Measurements from ENCODE around the gene SYT17. TPM values are rescaled to one million over a fixed set of nuclear protein-coding genes. Genes with fewer than 3 reads are reported as not detected.

SYT17 gene
- total and polyA plus RNA-seq, 4 donors, result 3.4 to 13.1 (median 8.6) TPM

DNA sequence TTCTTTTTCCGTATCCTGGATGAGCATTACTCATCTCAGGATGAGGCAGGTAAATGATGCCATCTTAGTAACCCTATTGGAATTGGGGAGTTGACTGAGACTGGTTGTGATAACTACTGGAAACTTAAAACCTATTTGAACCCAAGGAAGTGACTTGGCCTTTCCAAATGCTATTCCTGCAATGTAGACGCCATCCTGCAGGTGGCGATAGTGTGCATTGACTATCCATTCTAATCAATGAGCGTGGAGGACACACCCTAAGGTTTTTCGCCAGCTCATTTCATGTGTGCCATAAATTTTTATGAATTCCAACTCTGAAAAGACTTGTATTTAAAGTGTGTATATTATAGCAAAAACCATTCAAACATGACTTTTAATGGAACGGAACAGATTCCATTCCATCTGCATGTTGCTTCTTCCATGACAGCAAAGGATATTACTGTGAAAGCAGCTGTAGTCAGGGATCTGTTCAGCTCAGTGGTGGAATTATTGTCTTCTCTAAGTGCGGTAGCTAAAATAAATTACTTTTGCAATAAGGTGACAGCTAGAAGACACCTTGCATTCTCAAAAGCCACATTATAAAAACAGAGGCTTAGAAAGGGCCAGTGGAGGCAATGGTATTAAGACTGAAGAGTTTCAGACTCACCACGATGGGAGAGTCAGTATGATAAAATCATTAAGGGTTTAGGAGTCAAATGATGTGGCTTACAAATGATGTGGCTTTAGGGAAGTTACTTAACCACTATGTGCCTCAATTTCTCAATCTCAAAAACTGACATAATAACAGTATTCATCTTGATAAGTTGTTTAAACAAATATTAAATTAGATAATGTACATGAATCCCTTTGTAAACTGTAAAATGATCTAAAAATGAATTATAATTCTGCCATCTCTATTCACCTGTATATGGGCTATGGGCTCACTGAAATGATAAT is 55.5 kb downstream of the SYT17 start:
- 61 to 68% methylated on average over 8 of the region's 8 CpGs for WGBS, 2 donors
- H3K4me1 ChIP-seq (ENCODE audit: control insufficient read depth in 5 of 5, insufficient read depth in 5 of 5, low read length in 5 of 5), result no peaks in the 10 kb centered on the region
- H3K27ac ChIP-seq (ENCODE audit: low read depth in 1 of 2, low read length in 1 of 2), result no peak overlapping the region
- no peak overlapping the region for H3K4me3 ChIP-seq
- ATAC-seq (ENCODE audit: insufficient read depth, low FRiP score), result no peak
- TF ChIP-seq, protein P1, sequence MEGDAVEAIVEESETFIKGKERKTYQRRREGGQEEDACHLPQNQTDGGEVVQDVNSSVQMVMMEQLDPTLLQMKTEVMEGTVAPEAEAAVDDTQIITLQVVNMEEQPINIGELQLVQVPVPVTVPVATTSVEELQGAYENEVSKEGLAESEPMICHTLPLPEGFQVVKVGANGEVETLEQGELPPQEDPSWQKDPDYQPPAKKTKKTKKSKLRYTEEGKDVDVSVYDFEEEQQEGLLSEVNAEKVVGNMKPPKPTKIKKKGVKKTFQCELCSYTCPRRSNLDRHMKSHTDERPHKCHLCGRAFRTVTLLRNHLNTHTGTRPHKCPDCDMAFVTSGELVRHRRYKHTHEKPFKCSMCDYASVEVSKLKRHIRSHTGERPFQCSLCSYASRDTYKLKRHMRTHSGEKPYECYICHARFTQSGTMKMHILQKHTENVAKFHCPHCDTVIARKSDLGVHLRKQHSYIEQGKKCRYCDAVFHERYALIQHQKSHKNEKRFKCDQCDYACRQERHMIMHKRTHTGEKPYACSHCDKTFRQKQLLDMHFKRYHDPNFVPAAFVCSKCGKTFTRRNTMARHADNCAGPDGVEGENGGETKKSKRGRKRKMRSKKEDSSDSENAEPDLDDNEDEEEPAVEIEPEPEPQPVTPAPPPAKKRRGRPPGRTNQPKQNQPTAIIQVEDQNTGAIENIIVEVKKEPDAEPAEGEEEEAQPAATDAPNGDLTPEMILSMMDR (IDR thresholded peaks at IDR 0.05; ENCODE audit: control extremely low read depth, extremely low read depth), result no peak
- no peaks in the 10 kb centered on the region for H3K27me3 ChIP-seq (ENCODE audit: control insufficient read depth in 3 of 3, insufficient read depth in 3 of 3, low read length in 2 of 3)
- H3K36me3 ChIP-seq (ENCODE audit: control insufficient read depth in 4 of 4, insufficient read depth in 4 of 4, low read length in 4 of 4), result peaks cover 0 to 17% (median 12%) of the 10 kb centered on the region in 4 donors
- DNase-seq, result no peak
- H3K9me3 ChIP-seq (ENCODE audit: control insufficient read depth in 4 of 4, insufficient read depth in 3 of 4, low read length in 3 of 4), result peaks cover 0 to 9% (median 3%) of the 10 kb centered on the region in 4 donors
- no peak overlapping the region for H3K9ac ChIP-seq (ENCODE audit: insufficient read depth in 1 of 2, low read length in 2 of 2)

DNA sequence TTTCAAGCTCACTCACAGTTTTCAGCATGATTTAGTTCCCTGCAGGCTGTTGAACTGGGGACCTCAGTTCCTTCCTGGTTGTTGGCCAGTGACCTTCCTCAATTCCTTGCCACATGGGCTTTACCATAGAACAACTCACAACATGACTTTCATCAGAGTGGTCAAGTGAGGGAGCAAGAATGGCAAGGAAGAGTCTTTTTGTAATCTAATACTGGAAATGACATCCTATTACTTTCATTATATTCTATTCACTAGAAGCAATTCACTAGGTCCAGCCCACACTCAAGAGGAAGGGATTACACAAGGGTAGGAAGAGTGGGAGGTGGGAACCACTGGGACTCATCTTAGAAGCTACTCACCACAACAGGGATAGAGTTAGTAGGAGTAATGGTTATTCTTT is 57.6 kb downstream of the SYT17 start:
- TF ChIP-seq, protein P1 (IDR thresholded peaks at IDR 0.05; ENCODE audit: control extremely low read depth, extremely low read depth), result no peak
- DNase-seq, result no peak
- Histone ChIP-seq H3K4me1 (ENCODE audit: control insufficient read depth in 5 of 5, insufficient read depth in 5 of 5, low read length in 5 of 5) (no peaks in the 10 kb centered on the region), H3K27ac (ENCODE audit: low read depth in 1 of 2, low read length in 1 of 2) (no peak overlapping the region), H3K9ac (ENCODE audit: insufficient read depth in 1 of 2, low read length in 2 of 2) (no peak overlapping the region), H3K9me3 (ENCODE audit: control insufficient read depth in 4 of 4, insufficient read depth in 3 of 4, low read length in 3 of 4) (peaks cover 0 to 9% (median 3%) of the 10 kb centered on the region in 4 donors), H3K36me3 (ENCODE audit: control insufficient read depth in 4 of 4, insufficient read depth in 4 of 4, low read length in 4 of 4) (peaks cover 0 to 15% (median 13%) of the 10 kb centered on the region in 4 donors), H3K27me3 (ENCODE audit: control insufficient read depth in 3 of 3, insufficient read depth in 3 of 3, low read length in 2 of 3) (no peaks in the 10 kb centered on the region), H3K4me3 (no peak overlapping the region)
- ATAC-seq (ENCODE audit: insufficient read depth, low FRiP score), result no peak

DNA sequence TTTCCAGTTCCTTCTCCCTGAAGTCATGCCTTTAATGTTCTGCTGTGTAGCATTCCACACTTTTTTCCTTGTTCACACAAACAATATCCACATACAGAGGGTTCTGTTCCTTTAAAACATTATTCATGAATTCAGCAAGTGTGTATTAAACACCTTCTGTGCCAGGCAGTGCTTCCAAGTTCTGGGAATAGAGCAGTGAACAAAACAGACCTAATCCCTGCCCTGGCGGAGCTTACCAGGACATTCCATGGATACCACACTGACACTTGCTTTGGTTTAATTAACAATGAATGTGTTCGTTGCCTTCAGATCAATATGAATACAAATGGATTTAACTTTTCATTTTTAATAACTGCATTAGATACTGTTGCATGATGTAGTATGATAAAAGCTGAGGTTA is 59.6 kb downstream of the SYT17 start:
- TF ChIP-seq, protein P1 (IDR thresholded peaks at IDR 0.05; ENCODE audit: control extremely low read depth, extremely low read depth), result no peak
- ATAC-seq (ENCODE audit: insufficient read depth, low FRiP score) (no peak), DNase-seq (no peak)
- Histone ChIP-seq H3K4me3 (no peak overlapping the region), H3K27me3 (ENCODE audit: control insufficient read depth in 3 of 3, insufficient read depth in 3 of 3, low read length in 2 of 3) (no peaks in the 10 kb centered on the region), H3K9me3 (ENCODE audit: control insufficient read depth in 4 of 4, insufficient read depth in 3 of 4, low read length in 3 of 4) (peaks cover 0 to 9% (median 3%) of the 10 kb centered on the region in 4 donors), H3K4me1 (ENCODE audit: control insufficient read depth in 5 of 5, insufficient read depth in 5 of 5, low read length in 5 of 5) (no peaks in the 10 kb centered on the region), H3K36me3 (ENCODE audit: control insufficient read depth in 4 of 4, insufficient read depth in 4 of 4, low read length in 4 of 4) (peaks cover 0 to 17% (median 13%) of the 10 kb centered on the region in 4 donors), H3K27ac (ENCODE audit: low read depth in 1 of 2, low read length in 1 of 2) (no peak overlapping the region), H3K9ac (ENCODE audit: insufficient read depth in 1 of 2, low read length in 2 of 2) (no peak overlapping the region)
- WGBS, 2 donors, result 66 to 78% methylated on average over 2 of the region's 2 CpGs

Data from lung (tissue), 12 donors.